ENCODE measurements around the gene ITPRID1. TPM values are rescaled to one million over a fixed set of nuclear protein-coding genes. Genes with fewer than 3 reads are reported as not detected.

Gene ITPRID1
- total RNA-seq, 1 experiment from 2014 or later: 1.2 TPM

DNA sequence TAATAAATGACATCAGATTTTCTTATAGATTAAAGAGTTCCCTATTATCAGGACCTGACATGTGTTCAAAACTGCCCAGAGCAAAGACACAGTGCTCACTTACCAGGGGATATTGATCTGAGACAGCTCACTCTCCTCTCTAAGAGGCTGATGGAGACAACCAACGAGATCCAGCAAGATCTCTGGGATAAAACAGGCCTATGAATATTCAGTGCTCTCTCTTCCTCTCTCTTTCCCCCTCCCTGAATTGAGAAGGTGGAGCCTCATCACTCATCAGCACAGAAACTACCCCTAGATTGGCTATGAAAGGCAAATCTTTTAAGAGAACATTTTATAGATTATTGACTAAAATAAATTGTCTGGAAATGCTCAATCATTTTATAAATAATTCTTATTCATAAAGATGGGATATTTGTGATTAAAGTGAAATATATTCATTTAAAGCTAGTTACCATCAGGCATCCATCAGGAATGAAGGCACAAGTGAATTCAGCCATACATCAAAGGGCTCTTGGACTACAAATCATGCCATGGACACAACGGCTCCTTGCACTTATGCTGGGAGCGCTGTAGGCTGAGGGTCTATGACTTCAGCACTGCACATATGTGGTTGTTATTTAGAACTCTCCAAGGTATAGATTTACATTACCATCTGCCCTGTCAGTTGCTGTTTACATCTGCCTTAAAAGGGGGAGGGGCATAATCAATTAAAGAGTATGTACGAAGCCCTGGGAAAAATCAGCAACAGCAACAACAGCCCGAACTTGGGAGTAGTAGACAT is 169.7 kb downstream of the ITPRID1 start:
- H3K23ac ChIP-seq (ENCODE audit: insufficient read length, low read depth, low read length): no peak overlapping the region
- no peak overlapping the region for H4K8ac ChIP-seq (replicated peaks; ENCODE audit: insufficient read length, low read depth, low read length)
- H3K79me1 ChIP-seq (ENCODE audit: insufficient read depth, low read depth, low read length, poor library complexity, severe bottlenecking): no peaks in the 10 kb centered on the region
- no peaks in the 10 kb centered on the region for H3K23me2 ChIP-seq (ENCODE audit: insufficient read length, low read depth, low read length, poor library complexity, severe bottlenecking)
- no peak overlapping the region for H2BK20ac ChIP-seq (ENCODE audit: low read depth, low read length, poor library complexity, severe bottlenecking)
- H4K5ac ChIP-seq (ENCODE audit: insufficient read length, low read depth, low read length): no peak overlapping the region
- no peak overlapping the region for H2BK120ac ChIP-seq (ENCODE audit: low read depth, low read length, poor library complexity, severe bottlenecking)
- H2BK5ac ChIP-seq (ENCODE audit: insufficient read length, low read length): no peak overlapping the region
- no peak overlapping the region for H2AFZ ChIP-seq (ENCODE audit: low read length)
- no peak overlapping the region for H3K27ac ChIP-seq (ENCODE audit: insufficient read length, low read depth, low read length)
- Mint-ChIP-seq H3K4me3 (no peak overlapping the region), H3K27ac (no peak overlapping the region), H3K36me3 (ENCODE audit: insufficient read depth in 1 of 3, low read depth in 3 of 3) (no peaks in the 10 kb centered on the region), H3K9me3 (no peaks in the 10 kb centered on the region; a peak in 1 of 5 replicates), H3K4me1 (peaks cover 20 to 25% of the 10 kb centered on the region in 2 experiments), H3K27me3 (ENCODE audit: low read depth) (peaks cover 12% of the 10 kb centered on the region; the same call in 1 of the 2 replicates)
- no peak overlapping the region for H3K56ac ChIP-seq (ENCODE audit: insufficient read length, low read depth, low read length)
- H3K4me2 ChIP-seq (ENCODE audit: insufficient read depth, insufficient read length, low read length): no peak overlapping the region
- no peak overlapping the region for H3K4ac ChIP-seq (ENCODE audit: low read depth, low read length)
- no peak overlapping the region for H3K9ac ChIP-seq (ENCODE audit: extremely low read depth, insufficient read length, low read length)
- no peaks in the 10 kb centered on the region for H3K79me2 ChIP-seq (ENCODE audit: insufficient read depth, low read length)
- DNase-seq: no peak
- H4K91ac ChIP-seq (ENCODE audit: insufficient read length, low read depth, low read length): no peak overlapping the region
- no CpG with 5 or more reads among the region's 5 CpGs for WGBS (ENCODE audit: extremely low coverage, insufficient read length, low lambda C conversion rate)
- H3K14ac ChIP-seq (ENCODE audit: insufficient read depth, low read length): no peak overlapping the region
- TF ChIP-seq, protein P1, sequence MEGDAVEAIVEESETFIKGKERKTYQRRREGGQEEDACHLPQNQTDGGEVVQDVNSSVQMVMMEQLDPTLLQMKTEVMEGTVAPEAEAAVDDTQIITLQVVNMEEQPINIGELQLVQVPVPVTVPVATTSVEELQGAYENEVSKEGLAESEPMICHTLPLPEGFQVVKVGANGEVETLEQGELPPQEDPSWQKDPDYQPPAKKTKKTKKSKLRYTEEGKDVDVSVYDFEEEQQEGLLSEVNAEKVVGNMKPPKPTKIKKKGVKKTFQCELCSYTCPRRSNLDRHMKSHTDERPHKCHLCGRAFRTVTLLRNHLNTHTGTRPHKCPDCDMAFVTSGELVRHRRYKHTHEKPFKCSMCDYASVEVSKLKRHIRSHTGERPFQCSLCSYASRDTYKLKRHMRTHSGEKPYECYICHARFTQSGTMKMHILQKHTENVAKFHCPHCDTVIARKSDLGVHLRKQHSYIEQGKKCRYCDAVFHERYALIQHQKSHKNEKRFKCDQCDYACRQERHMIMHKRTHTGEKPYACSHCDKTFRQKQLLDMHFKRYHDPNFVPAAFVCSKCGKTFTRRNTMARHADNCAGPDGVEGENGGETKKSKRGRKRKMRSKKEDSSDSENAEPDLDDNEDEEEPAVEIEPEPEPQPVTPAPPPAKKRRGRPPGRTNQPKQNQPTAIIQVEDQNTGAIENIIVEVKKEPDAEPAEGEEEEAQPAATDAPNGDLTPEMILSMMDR (conservative IDR thresholded peaks at IDR 0.05): no peak
- no peaks in the 10 kb centered on the region for H4K20me1 ChIP-seq (ENCODE audit: control insufficient read depth, insufficient read depth, insufficient read length)
- H3K27me3 ChIP-seq (ENCODE audit: insufficient read depth, low read length): no peaks in the 10 kb centered on the region
- H3T11ph ChIP-seq (ENCODE audit: low read length): no peak overlapping the region
- no peak overlapping the region for H2AK5ac ChIP-seq (ENCODE audit: insufficient read length, low read length)
- H3K4me1 ChIP-seq (ENCODE audit: insufficient read depth, low read length): peaks cover 11% of the 10 kb centered on the region
- no peak overlapping the region for H3K18ac ChIP-seq (ENCODE audit: insufficient read length, low read depth, low read length)
- no peak overlapping the region for H2BK12ac ChIP-seq (ENCODE audit: insufficient read length, low read depth, low read length)
- no peaks in the 10 kb centered on the region for H3K9me3 ChIP-seq (ENCODE audit: control insufficient read depth, low read depth, low read length)
- H2BK15ac ChIP-seq (ENCODE audit: low read depth, low read length): no peak overlapping the region
